B cell (primary cell): ENCODE measurements around the gene PELI2. TPM values are rescaled to one million over a fixed set of nuclear protein-coding genes. Genes with fewer than 3 reads are reported as not detected.

Source experiments
- ATAC-seq: fragments of 200-7000 bp; cut with Tn5 transposase; one replicate; pipeline ENCODE4 v1.10.0; 2021; ENCODE audit warnings: low read depth, mild to moderate bottlenecking, moderate number of reproducible peaks, moderate library complexity
- CTCF ChIA-PET: fragments of 350-600 bp; sonication (Branson Sonifier 250); formaldehyde crosslinking; loops from one replicate; lab custom pipeline; 2021; ENCODE audit warnings: antibody characterized with exemption, inconsistent platforms; lab: Charles Lee
- POLR2A ChIA-PET: fragments of 350-600 bp; sonication (Branson Sonifier 250); formaldehyde crosslinking; loops from one replicate; lab custom pipeline; 2021; ENCODE audit warnings: antibody characterized with exemption; lab: Charles Lee
- DNase-seq: peaks from one replicate; pipeline ENCODE4 v3.0.0; 2013
- H2AFZ ChIP-seq: 2 replicates; pipeline ENCODE4 v1.6.1; 2012; ENCODE audit warnings: mild to moderate bottlenecking, low read depth, low read length; ENCODE audit not compliant: insufficient read depth, poor library complexity, severe bottlenecking
- H3K27ac ChIP-seq, 2 donors: 1 replicate in 1 of 2; 2 replicates in 1 of 2; pipeline ENCODE4 v1.5.1; 2012 to 2013; ENCODE audit warnings: low read length in 2 of 2, mild to moderate bottlenecking in 2 of 2, moderate library complexity in 1 of 2
- H3K27me3 ChIP-seq, 4 experiments: fragments of 200-600 bp in 1 of 4; sonication (generic) in 1 of 4; replicated peaks in 1 of 4; 1 replicate in 2 of 4; 2 replicates in 2 of 4; pipeline versions ENCODE4 v1.6.1 to v1.7.0; 2013 to 2016; ENCODE audit warnings: low read length in 3 of 4, mild to moderate bottlenecking in 2 of 4, mixed read lengths in 1 of 4, moderate library complexity in 1 of 4; ENCODE audit not compliant: insufficient read depth in 4 of 4, control insufficient read depth in 3 of 4; ENCODE audit errors: control extremely low read depth in 1 of 4
- H3K36me3 ChIP-seq, 2 experiments: replicated peaks in 1 of 2; 1 replicate in 1 of 2; 2 replicates in 1 of 2; pipeline versions ENCODE4 v1.6.1 to v1.7.1; 2013; ENCODE audit warnings: low read length in 1 of 2; ENCODE audit not compliant: insufficient read depth in 2 of 2, control insufficient read depth in 1 of 2; ENCODE audit errors: control extremely low read depth in 1 of 2, extremely low read depth in 1 of 2
- H3K4me1 ChIP-seq, 2 donors: fragments of 200-600 bp in 1 of 2; sonication (generic) in 1 of 2; 1 replicate in 1 of 2; 2 replicates in 1 of 2; pipeline versions ENCODE4 v1.5.1 to v1.6.1; 2013 to 2017; ENCODE audit warnings: low read length in 2 of 2; ENCODE audit not compliant: control insufficient read depth in 2 of 2, insufficient read depth in 2 of 2
- H3K4me2 ChIP-seq: replicated peaks from 2 replicates; pipeline ENCODE3; 2012; ENCODE audit warnings: mild to moderate bottlenecking, low read depth, low read length; ENCODE audit not compliant: poor library complexity, severe bottlenecking
- H3K4me3 ChIP-seq, 5 experiments: fragments of 200-600 bp in 1 of 5; sonication (generic) in 1 of 5; 1 replicate in 3 of 5; 2 replicates in 2 of 5; pipeline versions ENCODE4 v1.5.1 to v1.7.0; 2011 to 2016; ENCODE audit warnings: low read length in 4 of 5, mild to moderate bottlenecking in 4 of 5, low read depth in 2 of 5, control low read depth in 1 of 5, moderate library complexity in 1 of 5; ENCODE audit not compliant: insufficient read depth in 1 of 5; ENCODE audit errors: control extremely low read depth in 1 of 5, extremely low read depth in 1 of 5
- H3K79me2 ChIP-seq: fragments of 200-600 bp; sonication (generic); one replicate; pipeline ENCODE4 v1.6.0; 2016; ENCODE audit warnings: low read length; ENCODE audit not compliant: control insufficient read depth, insufficient read depth
- H3K9ac ChIP-seq: fragments of 200-600 bp; sonication (generic); 2 replicates; pipeline ENCODE4 v1.6.1; 2017; ENCODE audit warnings: mild to moderate bottlenecking, low read length, moderate library complexity
- H3K9me3 ChIP-seq, 3 donors: one replicate each; pipeline versions ENCODE4 v1.6.1 to v1.7.1; 2013; ENCODE audit warnings: low read length in 2 of 3; ENCODE audit not compliant: control insufficient read depth in 2 of 3, insufficient read depth in 1 of 3; ENCODE audit errors: control extremely low read depth in 1 of 3
- H4K20me1 ChIP-seq: 2 replicates; pipeline ENCODE4 v1.6.0; 2012; ENCODE audit warnings: mild to moderate bottlenecking, low read length; ENCODE audit not compliant: insufficient read depth, control insufficient read depth, poor library complexity, severe bottlenecking
- H3K27ac Mint-ChIP-seq: one replicate; pipeline ENCODE4 v1.8.0; 2021; ENCODE audit warnings: mixed read lengths
- H3K27me3 Mint-ChIP-seq: one replicate; pipeline ENCODE4 v1.8.0; 2021; ENCODE audit warnings: mixed read lengths
- H3K4me1 Mint-ChIP-seq: one replicate; pipeline ENCODE4 v1.8.0; 2021; ENCODE audit warnings: mixed read lengths
- H3K4me3 Mint-ChIP-seq: one replicate; pipeline ENCODE4 v1.8.0; 2021; ENCODE audit warnings: mixed read lengths
- H3K9me3 Mint-ChIP-seq: one replicate; pipeline ENCODE4 v1.8.0; 2022; ENCODE audit warnings: mixed read lengths; ENCODE audit not compliant: insufficient read depth
- CTCF ChIP-seq: fragments of 200-600 bp; IDR thresholded peaks from one replicate; pipeline ENCODE4 v1.8.0; 2022; ENCODE audit warnings: antibody characterized with exemption, mild to moderate bottlenecking
- EZH2 ChIP-seq: IDR thresholded peaks from 2 replicates; pipeline ENCODE4 v1.6.1; 2012; ENCODE audit warnings: borderline replicate concordance, low read depth, mild to moderate bottlenecking, moderate library complexity, low read length; ENCODE audit not compliant: insufficient read depth, poor library complexity, severe bottlenecking
- WGBS: methylation state at CpG from one replicate; pipeline ENCODE4 v1.1.5; 2013; ENCODE audit warnings: missing lambda C conversion rate; ENCODE audit not compliant: insufficient coverage; 5-methylcytosine and 5-hydroxymethylcytosine counted together
- intact Hi-C: fragments of 100-400 bp; cut with micrococcal nuclease; formaldehyde crosslinking; loops from one replicate; pipeline ENCODE4 v1.10.0; 2022
- polyA plus RNA-seq: library from polyadenylated mRNA; depleted of rRNA; stranded (reverse); fragments of >200 nt; gene quantifications from 2 replicates; pipeline ENCODE4 v1.2.3, GENCODE V29; 2012
- total RNA-seq, 2 donors: library from RNA; stranded (reverse); fragments of 120-200 nt in 1 of 2; gene quantifications; 1 replicate in 1 of 2; 2 replicates in 1 of 2; pipeline versions ENCODE4 v1.2.3 to v1.2.4, GENCODE V29; 2013 to 2022

PELI2 gene
- total and polyA plus RNA-seq, 2 donors (not counting 1 experiment from before 2014, with no cell fraction given): 5.7 to 13.4 TPM

DNA sequence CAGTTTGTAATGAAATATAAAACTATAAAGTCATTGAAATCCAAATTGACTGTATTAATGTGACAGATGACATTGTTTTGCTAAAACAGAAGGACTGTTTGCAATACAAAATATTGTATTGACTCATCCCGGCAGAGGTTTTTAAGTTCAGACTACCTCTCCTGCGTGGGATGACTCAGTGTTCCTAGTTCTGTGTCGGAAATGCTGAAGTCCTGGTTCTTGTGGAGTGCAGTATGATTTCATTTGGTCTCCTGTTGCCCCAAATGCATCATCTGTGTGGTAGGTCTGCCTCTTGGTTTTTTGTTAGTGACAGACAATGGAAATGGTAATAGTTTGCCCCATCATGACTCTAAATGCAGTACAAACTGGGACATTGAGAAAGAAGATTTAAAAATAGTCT, 27.8 kb downstream of the PELI2 start:
- no peaks in the 10 kb centered on the region for H3K9me3 Mint-ChIP-seq
- no peaks in the 10 kb centered on the region for H3K27me3 ChIP-seq
- peaks cover 33% of the 10 kb centered on the region for H4K20me1 ChIP-seq
- ATAC-seq: no peak
- H3K79me2 ChIP-seq: peaks cover 48% of the 10 kb centered on the region
- no peak overlapping the region for H3K27ac Mint-ChIP-seq
- no peak overlapping the region for H3K9ac ChIP-seq
- no peak for DNase-seq
- no peak overlapping the region for H2AFZ ChIP-seq
- intact Hi-C loops: no loop called here
- no peaks in the 10 kb centered on the region for H3K36me3 ChIP-seq
- no peak overlapping the region for H3K27ac ChIP-seq
- H3K4me2 ChIP-seq: no peak overlapping the region
- ChIA-PET POLR2A (no interaction called here), CTCF (no interaction called here)
- H3K4me1 ChIP-seq: peaks cover 22 to 32% of the 10 kb centered on the region in 2 donors
- peaks cover 44% of the 10 kb centered on the region for H3K4me1 Mint-ChIP-seq
- TF ChIP-seq CTCF (no peak), EZH2 (no peak)
- H3K4me3 ChIP-seq: no peak overlapping the region
- H3K9me3 ChIP-seq: no peaks in the 10 kb centered on the region
- H3K27me3 Mint-ChIP-seq: no peaks in the 10 kb centered on the region
- WGBS: 92% methylated on average over 2 of the region's 3 CpGs
- no peak overlapping the region for H3K4me3 Mint-ChIP-seq

DNA sequence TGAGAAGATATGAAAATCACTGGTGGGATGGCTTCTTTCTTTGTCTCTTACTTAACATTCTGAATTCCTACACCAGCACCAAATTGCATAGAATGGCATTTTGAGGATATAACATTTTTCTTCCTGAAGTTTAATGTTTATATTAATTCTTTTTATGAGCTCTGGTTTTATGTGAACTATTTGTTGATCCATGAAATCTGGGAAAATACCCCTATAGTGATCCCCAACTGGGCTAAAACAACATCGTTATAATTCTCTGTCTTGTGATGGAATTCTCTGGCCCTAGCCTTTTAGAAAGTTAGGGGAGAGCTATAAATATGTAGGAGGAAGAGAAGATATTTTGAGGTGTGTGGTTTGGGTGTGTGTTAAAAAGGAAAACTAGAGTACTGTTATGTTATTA, 29.2 kb downstream of the PELI2 start:
- H3K27me3 ChIP-seq: no peaks in the 10 kb centered on the region
- no peaks in the 10 kb centered on the region for H3K9me3 ChIP-seq
- H3K79me2 ChIP-seq: peaks cover 48% of the 10 kb centered on the region
- no peaks in the 10 kb centered on the region for H3K36me3 ChIP-seq
- ChIA-PET CTCF (interaction anchor here (1.2 kb wide), 1 partner anchor 10 kb away, joined by 3 read pairs; no protein-coding TSS in a partner anchor), POLR2A (no interaction called here)
- ATAC-seq (no peak), DNase-seq (no peak)
- peak overlapping the region; percentile 8 for H3K9ac ChIP-seq
- no peaks in the 10 kb centered on the region for H3K27me3 Mint-ChIP-seq
- H4K20me1 ChIP-seq: peaks cover 46% of the 10 kb centered on the region
- no peaks in the 10 kb centered on the region for H3K9me3 Mint-ChIP-seq
- intact Hi-C loops: no loop called here
- peaks cover 22 to 32% of the 10 kb centered on the region in 2 donors for H3K4me1 ChIP-seq
- no peak overlapping the region for H3K27ac Mint-ChIP-seq
- no peak overlapping the region for H3K4me3 ChIP-seq
- H3K4me3 Mint-ChIP-seq: peak overlapping the region; percentile 4
- no peak overlapping the region for H2AFZ ChIP-seq
- H3K27ac ChIP-seq: no peak overlapping the region
- WGBS: no CpG with 5 or more reads among the region's 1 CpG
- peak overlapping the region; percentile 31 for H3K4me2 ChIP-seq
- TF ChIP-seq CTCF (no peak), EZH2 (no peak)
- peaks cover 49% of the 10 kb centered on the region for H3K4me1 Mint-ChIP-seq
